Lung (tissue), 12 donors: ENCODE data around the gene MCRIP2. TPM values are rescaled to one million over a fixed set of nuclear protein-coding genes. Genes with fewer than 3 reads are reported as not detected.

ENCODE experiments used
- ATAC-seq: fragments of 200-7000 bp; cut with Tn5 transposase; one replicate; pipeline ENCODE4 v1.9.1; 2020; ENCODE audit warnings: moderate number of reproducible peaks; ENCODE audit not compliant: insufficient read depth, low FRiP score
- DNase-seq, 3 donors: peaks; one replicate each; pipeline ENCODE4 v3.0.0-alpha.2; 2013 to 2017
- H3K27ac ChIP-seq, 2 donors: one replicate each; pipeline ENCODE4 v1.5.1; 2013; ENCODE audit warnings: mild to moderate bottlenecking in 2 of 2, moderate library complexity in 2 of 2, control low read depth in 1 of 2, inconsistent platforms in 1 of 2, low read depth in 1 of 2, low read length in 1 of 2
- H3K27me3 ChIP-seq, 3 donors: one replicate each; pipeline ENCODE4 v1.5.1; 2013; ENCODE audit warnings: low read length in 2 of 3; ENCODE audit not compliant: control insufficient read depth in 3 of 3, insufficient read depth in 3 of 3
- H3K36me3 ChIP-seq, 4 donors: one replicate each; pipeline ENCODE4 v1.5.1; 2013; ENCODE audit warnings: low read length in 4 of 4, mild to moderate bottlenecking in 1 of 4, moderate library complexity in 1 of 4; ENCODE audit not compliant: control insufficient read depth in 4 of 4, insufficient read depth in 4 of 4
- H3K4me1 ChIP-seq, 5 donors: one replicate each; pipeline ENCODE4 v1.5.1; 2013; ENCODE audit warnings: low read length in 5 of 5, mild to moderate bottlenecking in 2 of 5, moderate library complexity in 1 of 5; ENCODE audit not compliant: control insufficient read depth in 5 of 5, insufficient read depth in 5 of 5
- H3K4me3 ChIP-seq: one replicate; pipeline ENCODE4 v1.5.1; 2013; ENCODE audit warnings: mild to moderate bottlenecking, control low read depth, moderate library complexity
- H3K9ac ChIP-seq, 2 donors: one replicate each; pipeline ENCODE4 v1.5.1; 2013; ENCODE audit warnings: low read length in 2 of 2, control low read depth in 1 of 2; ENCODE audit not compliant: insufficient read depth in 1 of 2
- H3K9me3 ChIP-seq, 4 donors: one replicate each; pipeline ENCODE4 v1.5.1; 2013; ENCODE audit warnings: low read length in 3 of 4, mild to moderate bottlenecking in 1 of 4, moderate library complexity in 1 of 4; ENCODE audit not compliant: control insufficient read depth in 4 of 4, insufficient read depth in 3 of 4
- CTCF ChIP-seq: IDR thresholded peaks from 2 replicates; pipeline ENCODE4 v1.5.1; 2012; ENCODE audit warnings: mild to moderate bottlenecking; ENCODE audit errors: control extremely low read depth, extremely low read depth
- WGBS, 2 donors: extraction: QIAGEN DNeasy Blood & Tissue Kit; methylation state at CpG; one replicate each; pipeline ENCODE4 v1.1.7; 2013; 5-methylcytosine and 5-hydroxymethylcytosine counted together
- polyA plus RNA-seq, 2 donors: library from polyadenylated mRNA; stranded (reverse); fragments of 200-250 nt; gene quantifications; one replicate each; pipeline ENCODE4 v1.2.1, GENCODE V29; 2013
- total RNA-seq, 2 donors: library from RNA; depleted of rRNA in 1 of 2; stranded (reverse); fragments of >200 nt in 1 of 2; gene quantifications; one replicate each; pipeline ENCODE4 v1.2.1, GENCODE V29; 2014 to 2021
- donor health status: control.
- donor health status: control.
- donor health status: Bipolar disorder and iron deficiency.
- donor health status: healthy.
- donor health status: DM: yes; HTN: yes; CAD: no.

MCRIP2 gene
- total and polyA plus RNA-seq, 4 donors = 9.1 to 109 (median 53.3) TPM

DNA sequence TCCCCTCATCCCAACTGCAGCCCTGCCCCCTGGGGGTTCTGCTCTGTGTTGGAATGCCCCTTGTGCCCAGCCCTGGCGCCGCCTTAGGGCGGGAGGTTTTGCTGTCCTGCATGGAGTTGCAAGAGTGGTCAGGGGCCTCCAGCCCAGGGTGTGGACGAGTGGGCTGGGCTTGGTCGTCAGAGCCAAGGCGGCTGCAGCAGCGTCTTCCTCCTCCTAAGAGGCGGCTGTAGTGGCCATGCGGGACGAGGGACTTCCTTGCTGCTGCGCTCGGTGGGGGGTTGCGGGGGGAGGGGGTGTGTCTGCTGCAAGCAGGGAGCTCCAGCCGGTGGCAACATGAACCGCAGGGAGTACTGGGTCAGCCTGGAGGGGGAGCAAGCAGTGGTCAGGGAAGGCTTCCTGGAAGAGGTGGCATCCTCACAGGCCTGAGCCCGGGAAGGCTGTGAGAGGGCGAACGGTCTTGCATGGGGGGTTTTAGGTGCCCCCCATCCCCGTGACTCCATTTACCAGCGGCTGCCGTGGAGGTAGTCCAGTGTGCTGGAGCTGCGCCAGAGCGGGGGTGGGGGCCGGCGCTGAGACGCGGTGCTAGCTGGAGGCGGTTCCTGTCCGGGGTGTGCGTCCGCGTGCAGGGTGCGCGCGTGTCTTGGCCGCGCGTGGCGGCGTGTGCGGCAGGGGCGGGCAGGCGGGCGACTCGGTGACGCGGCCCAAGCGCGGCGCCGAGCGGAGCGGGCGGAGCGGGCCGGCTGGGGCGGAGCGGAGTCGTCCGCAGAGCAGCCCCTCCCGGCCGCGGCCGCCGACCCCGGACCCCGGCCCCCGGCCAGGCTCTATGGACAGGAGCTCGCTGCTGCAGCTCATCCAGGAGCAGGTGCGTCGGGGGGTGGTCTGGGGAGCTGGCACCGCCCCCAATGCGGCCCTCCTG, 33.6 kb downstream of the MCRIP2 start, which contains the start of gene RHBDL1:
TSS of gene RHBDL1 (plus strand) at position 704 of the 916 bp plus-strand sequence. CDS start at position 824, 120 bp downstream.
- DNase-seq (peak in 1 of 3 donors; percentile 49), ATAC-seq (no peak)
- Histone ChIP-seq H3K27ac (no peak within 1 kb of the TSS), H3K36me3 (peaks cover 2 to 37% (median 17%) of the 10 kb centered on the region in 4 donors), H3K4me1 (peaks cover 0 to 17% (median 11%) of the 10 kb centered on the region in 5 donors), H3K9me3 (peaks cover 0 to 4% (median 0%) of the 10 kb centered on the region in 4 donors), H3K27me3 (no peaks in the 10 kb centered on the region), H3K4me3 (no peak within 1 kb of the TSS), H3K9ac (no peak within 1 kb of the TSS)
- 5 to 6% methylated on average over 66 to 73 of the region's 73 CpGs for WGBS, 2 donors
- TF ChIP-seq CTCF = no peak

- peaks cover 2 to 29% (median 13%) of the 10 kb centered on the region in 4 donors for H3K36me3 ChIP-seq
- H3K27ac ChIP-seq = no peak overlapping the region
- ATAC-seq (no peak), DNase-seq (no peak)
- H3K27me3 ChIP-seq = no peaks in the 10 kb centered on the region
- H3K4me1 ChIP-seq = peaks cover 0 to 18% (median 11%) of the 10 kb centered on the region in 5 donors
- 51 to 56% methylated on average over 19 to 25 of the region's 25 CpGs for WGBS, 2 donors
- H3K9ac ChIP-seq = no peak overlapping the region
- H3K9me3 ChIP-seq = peaks cover 0 to 4% (median 0%) of the 10 kb centered on the region in 4 donors
- H3K4me3 ChIP-seq = no peak overlapping the region
- TF ChIP-seq CTCF = no peak
Observed at GRCh38 chr16:675884-676564, 34.4 kb downstream of the MCRIP2 start.

DNA sequence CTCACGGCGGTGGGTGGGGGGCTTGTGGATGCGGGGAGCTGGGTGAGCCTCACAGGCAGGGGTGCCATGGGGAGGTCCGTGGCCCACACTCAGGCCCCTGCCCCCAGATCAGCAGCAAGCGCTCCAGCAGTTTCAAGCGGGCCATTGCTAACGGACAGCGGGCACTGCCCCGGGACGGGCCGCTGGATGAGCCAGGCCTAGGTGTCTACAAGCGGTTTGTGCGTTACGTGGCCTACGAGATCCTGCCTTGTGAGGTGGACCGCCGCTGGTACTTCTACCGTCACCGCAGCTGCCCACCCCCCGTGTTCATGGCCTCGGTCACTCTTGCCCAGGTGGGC, 34.9 kb downstream of the MCRIP2 start:
- WGBS, 2 donors = 82 to 87% methylated on average over 20 to 21 of the region's 21 CpGs
- DNase-seq (no peak), ATAC-seq (no peak)
- Histone ChIP-seq H3K27ac (no peak overlapping the region), H3K9ac (no peak overlapping the region), H3K4me3 (no peak overlapping the region), H3K4me1 (peaks cover 2 to 23% (median 13%) of the 10 kb centered on the region in 5 donors), H3K36me3 (peaks cover 1 to 24% (median 12%) of the 10 kb centered on the region in 4 donors), H3K27me3 (no peaks in the 10 kb centered on the region), H3K9me3 (peaks cover 0 to 4% (median 0%) of the 10 kb centered on the region in 4 donors)
- no peak for TF ChIP-seq CTCF
